ENCODE data around the gene KHDRBS2.

KHDRBS2 gene

GRCh38 chr6:62152796-62153195, 133.2 kb downstream of the KHDRBS2 start:
- no peak for DNase-seq (ENCODE audit: low read depth, low spot score)
- no peak overlapping the region for H3K9ac ChIP-seq (ENCODE audit: insufficient read length)
- no peak overlapping the region for H3K4me3 ChIP-seq
- H3K36me3 ChIP-seq (ENCODE audit: insufficient read depth, low read length), result no peaks in the 10 kb centered on the region
- TF ChIP-seq FOXP2 (optimal IDR thresholded peaks at IDR 0.05; ENCODE audit: control extremely low read depth, extremely low read length, insufficient read depth), result no peak
- no peak for TF ChIP-seq EZH2 (IDR thresholded peaks at IDR 0.05)
- TF ChIP-seq POLR2AphosphoS5 (IDR thresholded peaks at IDR 0.05; ENCODE audit: borderline replicate concordance, low read depth, low read length), result no peak
- no peak overlapping the region for H3K27ac ChIP-seq
- H3K9me3 ChIP-seq (ENCODE audit: low read depth, low read length), result no peaks in the 10 kb centered on the region

- TF ChIP-seq FOXP2 (optimal IDR thresholded peaks at IDR 0.05; ENCODE audit: control extremely low read depth, extremely low read length, insufficient read depth), result no peak
- TF ChIP-seq POLR2AphosphoS5 (IDR thresholded peaks at IDR 0.05; ENCODE audit: borderline replicate concordance, low read depth, low read length), result no peak
- H3K4me3 ChIP-seq, result no peak overlapping the region
- DNase-seq (ENCODE audit: low read depth, low spot score), result peak; percentile 32
These were observed 135.9 kb downstream of the KHDRBS2 start for GRCh38 chr6:62150048-62150663.

GRCh38 chr6:62146954-62147853, 138.8 kb downstream of the KHDRBS2 start:
- Histone ChIP-seq H3K9me3 (ENCODE audit: low read depth, low read length) (no peaks in the 10 kb centered on the region), H3K9ac (ENCODE audit: insufficient read length) (no peak overlapping the region), H3K4me3 (no peak overlapping the region), H3K36me3 (ENCODE audit: insufficient read depth, low read length) (no peaks in the 10 kb centered on the region), H3K27ac (no peak overlapping the region)
- DNase-seq (ENCODE audit: low read depth, low spot score), result no peak
- no peak for TF ChIP-seq FOXP2 (optimal IDR thresholded peaks at IDR 0.05; ENCODE audit: control extremely low read depth, extremely low read length, insufficient read depth)
- no peak for TF ChIP-seq POLR2AphosphoS5 (IDR thresholded peaks at IDR 0.05; ENCODE audit: borderline replicate concordance, low read depth, low read length)
- TF ChIP-seq EZH2 (IDR thresholded peaks at IDR 0.05), result no peak

More at GRCh38 chr6:62150048-62150663, 135.9 kb downstream of the KHDRBS2 start:
- Histone ChIP-seq H3K9me3 (ENCODE audit: low read depth, low read length) (no peaks in the 10 kb centered on the region), H3K9ac (ENCODE audit: insufficient read length) (no peak overlapping the region), H3K27ac (no peak overlapping the region), H3K36me3 (ENCODE audit: insufficient read depth, low read length) (no peaks in the 10 kb centered on the region)

- DNase-seq (ENCODE audit: low read depth, low spot score), result no peak
These were observed 156.9 kb downstream of the KHDRBS2 start for GRCh38 chr6:62129127-62129526.

GRCh38 chr6:62119401-62119800, 166.6 kb downstream of the KHDRBS2 start:
- no peaks in the 10 kb centered on the region for H3K9me3 ChIP-seq (ENCODE audit: low read depth, low read length)
- DNase-seq (ENCODE audit: low read depth, low spot score), result no peak
- H3K9ac ChIP-seq (ENCODE audit: insufficient read length), result no peak overlapping the region
- no peaks in the 10 kb centered on the region for H3K36me3 ChIP-seq (ENCODE audit: insufficient read depth, low read length)
- no peak overlapping the region for H3K4me3 ChIP-seq
- no peak overlapping the region for H3K27ac ChIP-seq
- no peak for TF ChIP-seq EZH2 (IDR thresholded peaks at IDR 0.05)
- no peak for TF ChIP-seq FOXP2 (optimal IDR thresholded peaks at IDR 0.05; ENCODE audit: control extremely low read depth, extremely low read length, insufficient read depth)
- TF ChIP-seq POLR2AphosphoS5 (IDR thresholded peaks at IDR 0.05; ENCODE audit: borderline replicate concordance, low read depth, low read length), result no peak

More at GRCh38 chr6:62129127-62129526, 156.9 kb downstream of the KHDRBS2 start:
- Histone ChIP-seq H3K9ac (ENCODE audit: insufficient read length) (no peak overlapping the region), H3K9me3 (ENCODE audit: low read depth, low read length) (no peaks in the 10 kb centered on the region), H3K36me3 (ENCODE audit: insufficient read depth, low read length) (no peaks in the 10 kb centered on the region), H3K4me3 (no peak overlapping the region), H3K27ac (no peak overlapping the region)
- no peak for TF ChIP-seq EZH2 (IDR thresholded peaks at IDR 0.05)
- no peak for TF ChIP-seq FOXP2 (optimal IDR thresholded peaks at IDR 0.05; ENCODE audit: control extremely low read depth, extremely low read length, insufficient read depth)
- TF ChIP-seq POLR2AphosphoS5 (IDR thresholded peaks at IDR 0.05; ENCODE audit: borderline replicate concordance, low read depth, low read length), result no peak

GRCh38 chr6:62103186-62103859, 182.7 kb downstream of the KHDRBS2 start:
- DNase-seq (ENCODE audit: low read depth, low spot score), result no peak
- no peak overlapping the region for H3K27ac ChIP-seq
- H3K36me3 ChIP-seq (ENCODE audit: insufficient read depth, low read length), result no peaks in the 10 kb centered on the region
- no peak overlapping the region for H3K9ac ChIP-seq (ENCODE audit: insufficient read length)
- no peak overlapping the region for H3K4me3 ChIP-seq
- H3K9me3 ChIP-seq (ENCODE audit: low read depth, low read length), result no peaks in the 10 kb centered on the region
- TF ChIP-seq POLR2AphosphoS5 (IDR thresholded peaks at IDR 0.05; ENCODE audit: borderline replicate concordance, low read depth, low read length) (no peak), EZH2 (IDR thresholded peaks at IDR 0.05) (no peak), FOXP2 (optimal IDR thresholded peaks at IDR 0.05; ENCODE audit: control extremely low read depth, extremely low read length, insufficient read depth) (no peak)

DNA sequence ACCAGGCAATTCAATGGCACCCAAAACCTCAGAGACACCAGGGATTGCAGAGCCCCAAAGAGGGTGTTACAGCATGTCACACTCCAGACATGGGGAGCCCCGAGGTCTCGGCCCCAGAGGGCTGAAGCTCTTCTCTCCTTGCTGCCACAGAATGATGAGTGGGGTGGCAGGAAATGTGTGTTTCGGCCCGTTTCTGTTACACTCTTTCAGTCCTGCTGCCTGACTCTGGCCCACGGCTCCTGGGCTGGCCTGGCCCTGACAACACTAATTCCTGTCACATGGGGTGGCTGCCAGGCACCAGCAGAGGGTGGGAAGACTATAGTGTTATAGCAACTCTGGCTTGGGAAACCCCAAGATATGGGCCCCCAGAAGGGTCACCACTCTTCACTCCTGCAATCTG, 183.6 kb downstream of the KHDRBS2 start:
- H3K27ac ChIP-seq, result no peak overlapping the region
- H3K9ac ChIP-seq (ENCODE audit: insufficient read length), result no peak overlapping the region
- no peak for DNase-seq (ENCODE audit: low read depth, low spot score)
- no peaks in the 10 kb centered on the region for H3K36me3 ChIP-seq (ENCODE audit: insufficient read depth, low read length)
- no peaks in the 10 kb centered on the region for H3K9me3 ChIP-seq (ENCODE audit: low read depth, low read length)
- H3K4me3 ChIP-seq, result no peak overlapping the region
- TF ChIP-seq FOXP2 (optimal IDR thresholded peaks at IDR 0.05; ENCODE audit: control extremely low read depth, extremely low read length, insufficient read depth) (no peak), POLR2AphosphoS5 (IDR thresholded peaks at IDR 0.05; ENCODE audit: borderline replicate concordance, low read depth, low read length) (no peak), EZH2 (IDR thresholded peaks at IDR 0.05) (no peak)

Measured in SK-N-MC (cell line).